ENCODE results near the gene ZNF628. TPM values are rescaled to one million over a fixed set of nuclear protein-coding genes. Genes with fewer than 3 reads are reported as not detected.

The ZNF628 gene
- polyA plus RNA-seq, 6 donors from 2014 or later: 0.16 to 2.2 (median 0.94) TPM; not detected in 1

Other genes with a start within 250 kb of the ZNF628 start
- 1 to 10 TPM in 2 of 6 donors, under 1 TPM in 2, not detected in 2; 0.25 to 1.5 (median 0.76) TPM for gene TMEM86B, start 247.9 kb upstream of the ZNF628 start, polyA plus RNA-seq (ENCODE audit: low read depth in 6 of 6)
- 10 to 100 TPM; 21.4 to 81.1 (median 41.1) TPM for gene PPP6R1, start 217.6 kb upstream of the ZNF628 start, polyA plus RNA-seq (ENCODE audit: low read depth in 6 of 6)
- gene HSPBP1, start 196.5 kb upstream of the ZNF628 start, polyA plus RNA-seq (ENCODE audit: low read depth in 6 of 6): 10 to 100 TPM; 22.6 to 40.0 (median 32.6) TPM
- not detected for gene BRSK1, start 192.6 kb upstream of the ZNF628 start, polyA plus RNA-seq (ENCODE audit: low read depth in 6 of 6)
- not detected for gene TMEM150B, start 151.3 kb upstream of the ZNF628 start, polyA plus RNA-seq (ENCODE audit: low read depth in 6 of 6)
- 1 to 10 TPM in 4 of 6 donors, under 1 TPM in 1, not detected in 1; 0.83 to 2.4 (median 1.3) TPM for gene KMT5C, start 136.7 kb upstream of the ZNF628 start, polyA plus RNA-seq (ENCODE audit: low read depth in 6 of 6)
- not detected for gene COX6B2, start 121.9 kb upstream of the ZNF628 start, polyA plus RNA-seq (ENCODE audit: low read depth in 6 of 6)
- gene GARIN5B, start 113.4 kb upstream of the ZNF628 start, polyA plus RNA-seq (ENCODE audit: low read depth in 6 of 6): not detected
- not detected for gene IL11, start 106.2 kb upstream of the ZNF628 start, polyA plus RNA-seq (ENCODE audit: low read depth in 6 of 6)
- not detected for gene TMEM190, start 99.8 kb upstream of the ZNF628 start, polyA plus RNA-seq (ENCODE audit: low read depth in 6 of 6)
- under 1 TPM in 4 of 6 donors, not detected in 2; 0.29 to 0.90 (median 0.40) TPM for gene TMEM238, start 92.3 kb upstream of the ZNF628 start, polyA plus RNA-seq (ENCODE audit: low read depth in 6 of 6)
- 100 to 1,000 TPM; 229 to 734 (median 601) TPM for gene RPL28, start 90.7 kb upstream of the ZNF628 start, polyA plus RNA-seq (ENCODE audit: low read depth in 6 of 6)
- 10 to 100 TPM; 18.8 to 41.3 (median 30.6) TPM for gene UBE2S, start 68.8 kb upstream of the ZNF628 start, polyA plus RNA-seq (ENCODE audit: low read depth in 6 of 6)
- gene SHISA7, start 33.3 kb upstream of the ZNF628 start, polyA plus RNA-seq (ENCODE audit: low read depth in 6 of 6): not detected
- 10 to 100 TPM; 21.8 to 57.9 (median 28.0) TPM for gene ISOC2, start 15.0 kb upstream of the ZNF628 start, polyA plus RNA-seq (ENCODE audit: low read depth in 6 of 6)
- gene C19orf85, start 11.9 kb upstream of the ZNF628 start, polyA plus RNA-seq (ENCODE audit: low read depth in 6 of 6): not detected
- gene NAT14, start 8.6 kb downstream of the ZNF628 start, polyA plus RNA-seq (ENCODE audit: low read depth in 6 of 6): 1 to 10 TPM; 3.4 to 7.5 (median 4.8) TPM
- gene SSC5D, start 11.8 kb downstream of the ZNF628 start, polyA plus RNA-seq (ENCODE audit: low read depth in 6 of 6): under 1 TPM in 4 of 6 donors, not detected in 2; 0.05 to 0.11 (median 0.09) TPM
- not detected for gene SBK2, start 60.5 kb downstream of the ZNF628 start, polyA plus RNA-seq (ENCODE audit: low read depth in 6 of 6)
- not detected for gene SBK3, start 68.9 kb downstream of the ZNF628 start, polyA plus RNA-seq (ENCODE audit: low read depth in 6 of 6)
- gene ZNF579, start 104.2 kb downstream of the ZNF628 start, polyA plus RNA-seq (ENCODE audit: low read depth in 6 of 6): under 1 TPM; 0.13 to 0.85 (median 0.40) TPM
- 1 to 10 TPM; 2.3 to 5.2 (median 3.2) TPM for gene FIZ1, start 122.9 kb downstream of the ZNF628 start, polyA plus RNA-seq (ENCODE audit: low read depth in 6 of 6)
- 10 to 100 TPM; 25.1 to 42.1 (median 37.1) TPM for gene ZNF524, start 123.7 kb downstream of the ZNF628 start, polyA plus RNA-seq (ENCODE audit: low read depth in 6 of 6)
- gene ZNF865, start 129.0 kb downstream of the ZNF628 start, polyA plus RNA-seq (ENCODE audit: low read depth in 6 of 6): under 1 TPM in 4 of 6 donors, not detected in 2; 0.12 to 0.60 (median 0.18) TPM
- 1 to 10 TPM in 4 of 6 donors, under 1 TPM in 1, not detected in 1; 0.95 to 3.5 (median 2.7) TPM for gene ZNF784, start 147.9 kb downstream of the ZNF628 start, polyA plus RNA-seq (ENCODE audit: low read depth in 6 of 6)
- gene ZNF580, start 164.4 kb downstream of the ZNF628 start, polyA plus RNA-seq (ENCODE audit: low read depth in 6 of 6): 10 to 100 TPM; 28.4 to 54.2 (median 31.5) TPM
- 10 to 100 TPM; 60.7 to 82.8 (median 65.4) TPM for gene ZNF581, start 167.0 kb downstream of the ZNF628 start, polyA plus RNA-seq (ENCODE audit: low read depth in 6 of 6)
- 10 to 100 TPM in 3 of 6 donors, 1 to 10 TPM in 3; 8.1 to 13.0 (median 9.7) TPM for gene CCDC106, start 171.6 kb downstream of the ZNF628 start, polyA plus RNA-seq (ENCODE audit: low read depth in 6 of 6)
- 10 to 100 TPM in 3 of 6 donors, 1 to 10 TPM in 3; 3.2 to 13.7 (median 9.3) TPM for gene U2AF2, start 178.4 kb downstream of the ZNF628 start, polyA plus RNA-seq (ENCODE audit: low read depth in 6 of 6)
- gene EPN1, start 198.6 kb downstream of the ZNF628 start, polyA plus RNA-seq (ENCODE audit: low read depth in 6 of 6): 10 to 100 TPM in 5 of 6 donors, 1 to 10 TPM in 1; 1.0 to 28.9 (median 13.8) TPM

All from naive B cell (primary cell).